Superior temporal gyrus (tissue), 1 donor: ENCODE results near the gene NFKB1.
"Not testable (repeated sequence)": the region's sequence is repeated elsewhere in the genome, so short reads cannot be mapped to it uniquely, and the experiment has no call there.

Experiments used
- DNase-seq: peaks from one replicate; pipeline ENCODE4 v3.0.0-alpha.2; 2016; ENCODE audit errors: extremely low spot score

Gene NFKB1

DNA sequence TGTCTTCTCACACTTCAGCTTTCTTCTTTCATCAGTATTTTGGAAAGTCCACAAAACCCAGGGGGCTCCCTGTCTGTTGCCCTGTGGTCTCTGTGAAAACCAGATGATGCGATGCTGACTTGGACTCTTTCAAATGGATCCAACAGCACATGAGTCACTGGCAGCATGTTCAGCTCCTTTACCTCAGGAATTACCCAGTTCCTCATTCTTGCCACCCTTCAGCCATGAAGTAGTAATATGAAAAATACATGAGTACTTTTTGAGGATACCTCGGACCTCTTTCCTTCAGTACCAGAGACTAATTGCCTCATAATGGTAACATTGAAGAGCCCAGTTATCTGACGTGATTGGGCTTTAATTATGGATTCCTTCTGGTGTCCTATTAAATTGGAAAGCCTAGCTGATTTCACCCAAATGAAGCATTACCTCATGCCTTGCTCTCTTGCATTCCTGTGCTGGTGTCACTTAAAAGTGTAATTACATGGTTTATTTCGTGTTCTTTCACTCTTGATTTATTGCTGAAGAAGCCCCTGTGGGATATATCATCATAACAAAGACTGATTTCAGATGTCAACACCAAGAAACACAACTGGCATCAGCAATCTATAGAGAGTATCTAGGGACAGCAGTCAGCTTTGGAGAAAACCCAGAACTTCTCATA, 63.4 kb downstream of the NFKB1 start:
- no peak for DNase-seq

- DNase-seq, result no peak
Measured at GRCh38 chr4:102565696-102566095, 64.5 kb downstream of the NFKB1 start.

- no peak for DNase-seq
Measured at GRCh38 chr4:102566426-102566825, 65.3 kb downstream of the NFKB1 start.

- no peak for DNase-seq
Measured at GRCh38 chr4:102567427-102567826, 66.3 kb downstream of the NFKB1 start.

- DNase-seq, result no peak
Measured at GRCh38 chr4:102569200-102569599, 68.0 kb downstream of the NFKB1 start.

DNA sequence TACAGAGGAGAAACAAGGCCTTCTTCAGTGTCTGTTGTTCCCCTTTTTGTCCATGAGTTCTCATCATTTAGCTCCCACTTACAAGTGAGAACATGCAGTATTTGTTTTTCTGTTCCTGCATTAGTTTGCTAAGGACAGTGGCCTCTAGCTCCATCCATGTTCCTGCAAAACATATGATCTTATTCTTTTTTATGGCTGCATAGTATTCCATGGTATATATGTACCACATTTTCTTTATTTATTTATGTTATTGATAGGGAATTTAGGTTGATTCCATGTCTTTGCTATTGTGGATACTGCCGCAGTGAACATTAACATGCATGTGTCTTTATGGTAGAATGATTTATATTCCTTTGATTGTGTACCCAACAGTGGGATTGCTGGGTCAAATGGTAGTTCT, 69.1 kb downstream of the NFKB1 start:
- not testable (repeated sequence) for DNase-seq

DNA sequence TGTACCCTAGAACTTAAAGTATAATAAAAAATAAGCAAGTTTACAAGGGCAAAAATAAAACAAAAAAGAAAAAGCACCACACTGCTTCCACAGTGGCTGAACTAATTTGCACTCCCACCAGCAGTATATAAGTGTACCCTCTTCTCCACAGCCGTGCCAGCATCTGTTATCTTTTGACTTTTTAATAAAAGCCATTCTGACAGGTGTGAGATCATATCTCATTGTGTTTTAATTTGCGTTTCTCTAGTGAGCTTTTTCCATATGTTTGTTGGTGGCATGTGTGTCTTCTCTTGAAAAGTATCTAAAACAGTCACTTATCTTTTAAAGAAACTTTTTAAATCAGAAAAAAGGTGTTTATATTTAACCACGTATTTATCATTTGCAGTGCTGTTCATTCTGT, 71.3 kb downstream of the NFKB1 start:
- DNase-seq, result no peak

GRCh38 chr4:102574317-102574716, 73.2 kb downstream of the NFKB1 start:
- DNase-seq, result no peak

DNA sequence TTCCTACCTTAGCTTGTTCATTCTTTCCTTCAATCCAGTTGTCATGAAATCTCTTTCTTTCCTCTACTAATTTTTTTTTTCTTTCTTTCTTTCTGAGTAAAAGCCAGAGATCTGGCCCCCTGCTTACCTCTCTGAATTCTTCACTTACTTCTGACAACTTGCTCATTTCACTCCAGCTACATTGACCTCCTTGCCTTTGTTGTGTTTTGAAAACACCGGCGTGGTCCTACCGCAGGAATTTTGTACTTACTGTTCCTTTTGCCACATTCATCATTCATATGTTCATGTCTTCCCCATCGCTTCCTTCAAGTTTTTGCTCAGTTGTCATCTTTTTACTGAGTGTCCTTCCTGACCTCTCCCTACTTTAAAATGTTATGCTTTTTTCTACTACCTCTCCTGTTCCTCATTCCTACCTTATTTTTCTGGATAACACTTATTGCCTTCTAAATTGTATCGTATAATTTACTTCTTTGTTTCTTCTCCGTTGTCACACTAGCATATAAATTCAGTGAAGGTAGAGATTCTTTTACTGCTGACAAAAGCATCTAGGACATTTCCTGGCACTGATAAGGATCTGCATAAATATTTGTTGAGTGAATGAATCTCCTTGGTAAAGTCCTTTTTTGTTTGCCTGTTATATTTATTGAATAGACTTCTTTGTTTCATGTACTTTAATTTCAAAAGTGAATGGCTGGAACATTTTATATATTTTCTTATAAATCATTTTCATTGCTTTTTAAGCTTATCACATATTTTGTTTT, 74.4 kb downstream of the NFKB1 start:
- no peak for DNase-seq

- no peak for DNase-seq
Measured at GRCh38 chr4:102578270-102578669, 77.1 kb downstream of the NFKB1 start.

DNA sequence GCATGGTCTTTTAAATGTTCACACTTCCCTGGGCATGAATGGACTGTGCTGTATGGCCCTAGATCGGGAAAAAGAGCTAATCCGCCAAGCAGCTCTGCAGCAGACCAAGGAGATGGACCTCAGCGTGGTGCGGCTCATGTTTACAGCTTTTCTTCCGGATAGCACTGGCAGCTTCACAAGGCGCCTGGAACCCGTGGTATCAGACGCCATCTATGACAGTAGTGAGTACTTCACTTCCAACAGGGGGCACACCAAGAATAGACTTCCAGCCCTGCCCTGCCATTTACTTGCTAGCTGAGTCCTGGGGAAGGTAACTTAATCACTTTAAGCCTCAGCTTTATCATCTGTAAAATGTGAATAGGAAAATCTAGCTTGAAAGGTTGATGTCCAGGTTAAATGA, 77.7 kb downstream of the NFKB1 start:
- peak; percentile 33 for DNase-seq

GRCh38 chr4:102579794-102580462, 78.8 kb downstream of the NFKB1 start:
- DNase-seq, result no peak

DNA sequence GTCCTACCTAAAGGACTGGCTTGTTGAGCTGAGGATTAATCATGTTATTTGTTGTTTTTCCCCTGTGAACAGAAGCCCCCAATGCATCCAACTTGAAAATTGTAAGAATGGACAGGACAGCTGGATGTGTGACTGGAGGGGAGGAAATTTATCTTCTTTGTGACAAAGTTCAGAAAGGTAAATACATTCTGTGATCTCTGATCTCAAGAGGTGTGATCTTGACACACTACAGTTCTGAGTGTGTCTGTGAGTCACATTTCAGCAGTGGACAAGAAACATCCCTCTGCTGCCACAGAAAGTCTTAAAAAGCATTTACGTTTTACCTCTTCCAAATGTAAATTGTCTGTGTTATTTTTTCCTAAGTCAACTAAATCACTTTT, 79.3 kb downstream of the NFKB1 start:
- DNase-seq, result no peak

- no peak for DNase-seq
Measured at GRCh38 chr4:102584091-102584490, 82.9 kb downstream of the NFKB1 start.

GRCh38 chr4:102585329-102585728, 84.2 kb downstream of the NFKB1 start:
- no peak for DNase-seq

DNA sequence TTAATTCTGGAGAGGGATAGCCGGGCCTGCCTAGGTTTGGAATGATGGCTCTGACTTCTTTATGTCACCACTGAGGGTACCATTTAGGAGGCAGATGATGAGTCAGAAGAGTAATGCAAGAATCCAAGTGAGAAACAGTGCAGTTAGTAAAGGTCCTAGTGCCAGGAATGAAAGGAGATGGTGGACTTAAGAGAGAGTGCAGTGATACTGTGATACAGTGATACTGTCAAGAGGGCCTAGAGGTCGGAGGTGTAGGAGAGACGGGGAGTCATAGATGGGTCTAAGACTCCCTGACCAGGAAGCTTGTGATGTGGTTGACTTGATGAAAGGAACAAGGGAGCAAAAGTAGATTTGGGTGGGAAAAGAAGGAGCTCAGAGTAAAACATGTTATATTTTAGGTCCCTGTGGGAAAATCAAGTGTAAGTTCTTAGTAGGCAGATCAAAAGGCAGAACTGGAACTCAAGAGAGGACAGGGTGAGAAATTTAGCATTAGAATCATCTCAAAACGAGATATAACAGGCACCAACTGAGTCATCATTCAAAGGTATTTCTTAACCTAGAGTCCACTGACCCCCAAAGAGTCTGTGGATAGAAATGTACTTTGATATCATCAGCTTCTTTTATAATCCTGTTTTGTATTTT, 85.0 kb downstream of the NFKB1 start:
- no peak for DNase-seq

- no peak for DNase-seq
Measured at GRCh38 chr4:102586644-102587021, 85.5 kb downstream of the NFKB1 start.

DNA sequence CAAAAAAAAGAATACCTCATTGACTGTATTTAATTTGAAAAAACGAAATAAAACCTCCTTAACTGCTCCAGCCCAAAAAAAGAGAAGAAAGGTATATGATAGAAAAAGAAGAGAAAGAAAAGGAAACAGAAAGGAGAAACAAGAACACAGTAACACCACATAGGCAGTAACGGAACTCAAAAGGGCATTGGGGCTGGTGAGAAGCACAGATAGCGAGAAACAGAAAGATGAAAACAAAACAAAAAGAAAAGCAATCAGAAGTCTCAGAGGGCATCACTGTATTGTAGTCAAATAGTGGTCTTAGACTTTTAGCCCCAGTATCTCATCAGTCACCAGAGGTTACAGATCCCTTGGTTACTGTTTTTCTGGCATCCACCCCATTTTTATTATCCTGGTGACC, 88.6 kb downstream of the NFKB1 start:
- no peak for DNase-seq

DNA sequence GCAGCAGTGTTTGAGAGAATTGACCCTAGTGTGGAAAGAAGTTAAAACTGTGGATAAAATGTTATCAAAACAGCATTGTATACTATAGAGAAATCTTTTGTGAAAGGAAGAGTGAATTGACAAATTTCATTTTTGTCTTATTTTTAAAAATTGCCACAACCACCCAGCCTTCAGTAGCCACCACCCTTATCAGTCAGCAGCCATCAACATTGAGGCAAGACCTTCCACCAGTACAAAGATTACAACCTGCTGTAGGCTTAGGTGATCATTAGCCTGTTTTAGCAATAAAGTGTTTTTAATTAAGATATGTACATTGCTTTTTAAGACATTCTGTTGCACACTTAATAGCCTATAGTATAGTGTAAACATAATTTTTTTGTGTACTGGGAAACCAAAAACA, 91.1 kb downstream of the NFKB1 start:
- DNase-seq, result no peak

GRCh38 chr4:102593147-102593546, 92.0 kb downstream of the NFKB1 start:
- no peak for DNase-seq

- DNase-seq, result no peak
Measured at GRCh38 chr4:102594000-102594399, 92.8 kb downstream of the NFKB1 start.

- no peak for DNase-seq
Measured at GRCh38 chr4:102596532-102596931, 95.4 kb downstream of the NFKB1 start.
